Fibroblast of skin of right biceps (primary cell): ENCODE measurements around the gene PSME2.

ENCODE experiments used
- DNase-seq: peaks from one replicate; pipeline ENCODE4 v3.0.0-alpha.2; 2013

The PSME2 gene

GRCh38 chr14:24132976-24133375, 13.4 kb downstream of the PSME2 start:
- DNase-seq, result no peak

DNA sequence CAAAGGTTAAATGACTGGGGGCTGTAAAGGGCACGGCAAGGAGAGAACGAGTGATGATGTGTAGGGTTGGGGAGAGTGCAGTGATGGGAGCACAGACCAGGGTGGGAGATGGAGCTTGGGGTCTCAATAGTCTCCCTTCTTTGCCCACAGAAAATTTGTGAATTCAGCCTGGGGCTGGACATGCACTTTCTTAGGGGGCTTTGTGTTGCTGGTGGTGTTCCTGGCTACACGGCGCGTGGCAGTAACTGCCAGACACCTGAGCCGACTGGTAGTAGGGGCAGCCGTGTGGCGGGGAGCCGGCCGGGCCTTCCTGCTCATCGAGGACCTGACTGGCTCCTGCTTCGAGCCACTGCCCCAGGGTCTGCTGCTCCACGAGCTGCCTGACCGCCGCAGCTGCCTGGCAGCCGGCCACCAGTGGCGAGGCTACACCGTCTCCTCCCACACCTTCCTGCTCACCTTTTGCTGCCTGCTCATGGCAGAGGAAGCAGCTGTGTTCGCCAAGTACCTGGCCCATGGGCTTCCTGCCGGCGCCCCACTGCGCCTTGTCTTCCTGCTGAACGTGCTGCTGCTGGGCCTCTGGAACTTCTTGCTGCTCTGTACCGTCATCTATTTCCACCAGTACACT, 14.2 kb downstream of the PSME2 start:
- no peak for DNase-seq

- DNase-seq, result no peak
Observed at GRCh38 chr14:24131549-24131966, 14.9 kb downstream of the PSME2 start.

DNA sequence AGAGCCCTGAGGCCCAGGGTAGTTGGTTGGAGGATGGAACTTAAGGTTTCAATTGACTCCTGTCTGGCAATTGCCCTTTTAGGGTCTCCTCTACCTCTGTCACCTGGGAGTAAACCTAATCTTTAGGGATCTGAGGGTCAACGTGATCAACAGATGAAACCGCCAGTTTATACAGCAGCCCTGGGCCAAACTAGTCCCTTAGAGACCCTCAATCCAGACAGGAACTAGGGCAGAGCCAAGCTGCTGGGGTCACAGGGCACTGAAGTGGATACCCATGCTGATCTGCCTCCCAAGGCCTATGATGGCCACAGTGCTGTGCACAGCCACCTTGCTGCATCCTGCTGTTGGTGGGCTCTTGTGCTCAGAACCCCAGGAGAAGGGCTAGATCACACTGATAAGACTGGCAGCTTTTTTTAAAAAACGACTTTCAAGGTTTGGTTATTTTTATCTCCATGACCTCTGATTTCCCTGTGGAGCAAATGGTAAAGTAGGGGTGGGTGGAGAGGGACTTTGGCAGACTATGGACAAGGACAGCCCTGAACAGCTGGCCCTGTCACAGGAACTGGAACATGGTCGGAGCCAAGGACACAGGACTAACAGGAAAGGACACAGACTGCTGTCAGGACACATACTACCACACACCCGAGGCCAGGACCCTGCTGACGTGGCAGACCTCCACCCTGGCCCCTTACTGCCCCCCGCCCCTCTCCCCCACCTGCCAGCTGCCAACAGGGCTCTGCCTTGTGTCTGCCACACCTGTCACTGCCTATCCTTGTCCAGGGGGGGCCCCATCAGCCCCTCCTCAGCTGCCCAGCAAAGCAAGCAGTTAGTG, 15.5 kb downstream of the PSME2 start:
- no peak for DNase-seq

DNA sequence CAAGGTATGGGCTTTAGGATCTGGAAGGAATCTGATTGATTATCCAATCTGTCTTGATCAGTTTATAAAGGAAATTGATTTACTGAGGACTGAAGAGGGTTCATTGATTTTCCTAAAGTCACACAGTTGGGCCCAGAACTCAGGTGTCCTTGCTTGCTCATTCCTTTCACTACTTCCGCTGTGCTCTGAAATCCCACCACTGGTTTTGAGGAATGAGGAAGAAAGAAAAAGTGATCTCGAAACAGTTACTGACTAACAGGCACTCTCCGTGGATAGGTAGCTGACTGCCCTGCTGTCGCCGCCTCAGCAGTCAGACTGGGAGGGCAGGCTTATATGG, 16.1 kb downstream of the PSME2 start, which contains the start of gene FITM1:
TSS of gene FITM1 (plus strand) at position 280 of the 337 bp plus-strand sequence. CDS start 905 bp downstream, outside the sequence.
- DNase-seq, result no peak

- DNase-seq, result no peak
Observed at GRCh38 chr14:24129410-24129998, 16.9 kb downstream of the PSME2 start.

DNA sequence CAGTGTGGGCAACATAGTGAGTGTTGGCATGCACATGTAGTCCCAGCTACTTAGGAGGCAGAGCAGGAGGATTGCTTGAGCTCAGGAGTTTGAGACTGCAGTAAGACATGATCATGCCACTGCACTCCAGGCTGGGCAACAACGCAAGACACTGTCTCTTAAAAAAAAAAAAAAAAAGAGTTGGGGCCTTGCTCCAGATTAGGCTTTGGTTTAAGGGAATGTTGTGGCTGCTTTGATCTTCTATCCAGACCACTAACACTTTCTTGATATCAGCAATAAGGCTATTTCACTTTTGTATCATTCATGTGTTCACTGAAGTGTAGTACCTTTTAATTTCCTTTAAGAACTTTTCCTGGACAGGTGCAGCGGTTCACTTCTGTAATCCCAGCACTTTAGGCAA, 18.7 kb downstream of the PSME2 start:
- no peak for DNase-seq

DNA sequence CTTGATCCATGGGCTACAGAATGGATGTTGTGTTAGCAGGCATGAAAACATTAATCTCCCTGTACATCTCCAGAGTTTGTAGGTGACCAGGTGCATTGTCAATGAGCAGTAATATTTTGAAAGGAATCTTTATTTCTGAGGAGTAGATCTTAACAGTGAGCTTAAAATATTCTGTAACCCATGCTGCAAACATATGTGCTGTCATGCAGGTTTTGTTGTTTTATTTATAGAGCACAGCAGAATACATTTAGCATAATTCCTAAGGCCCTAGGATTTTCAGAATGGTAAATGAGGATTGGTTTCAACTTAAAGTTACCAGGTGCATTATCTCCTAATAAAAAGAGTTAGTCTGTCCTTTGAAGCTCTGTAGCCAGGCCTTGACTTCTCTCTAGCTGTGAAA, 19.5 kb downstream of the PSME2 start:
- no peak for DNase-seq

GRCh38 chr14:24123424-24124417, 22.7 kb downstream of the PSME2 start:
- no peak for DNase-seq

GRCh38 chr14:24122898-24123297, 23.5 kb downstream of the PSME2 start:
- no peak for DNase-seq

DNA sequence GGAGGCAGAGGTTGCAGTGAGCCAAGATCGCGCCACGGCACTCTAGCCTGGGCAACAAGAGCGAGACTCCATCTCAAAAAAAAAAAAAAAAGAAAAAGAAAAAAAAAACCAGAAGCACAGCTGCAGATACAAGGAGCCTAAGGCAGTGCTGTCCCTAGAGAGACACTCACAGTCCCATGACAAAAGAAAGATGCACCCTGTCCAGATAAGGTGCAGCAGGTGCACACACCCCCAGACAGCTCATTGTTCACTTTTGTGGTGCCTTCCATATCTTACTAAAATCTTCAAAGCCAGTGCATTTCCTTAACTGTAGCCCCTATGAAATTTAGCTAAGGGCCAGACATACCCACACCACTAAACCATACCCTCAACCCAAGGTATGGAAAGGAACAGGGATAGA, 24.0 kb downstream of the PSME2 start:
- DNase-seq, result no peak

DNA sequence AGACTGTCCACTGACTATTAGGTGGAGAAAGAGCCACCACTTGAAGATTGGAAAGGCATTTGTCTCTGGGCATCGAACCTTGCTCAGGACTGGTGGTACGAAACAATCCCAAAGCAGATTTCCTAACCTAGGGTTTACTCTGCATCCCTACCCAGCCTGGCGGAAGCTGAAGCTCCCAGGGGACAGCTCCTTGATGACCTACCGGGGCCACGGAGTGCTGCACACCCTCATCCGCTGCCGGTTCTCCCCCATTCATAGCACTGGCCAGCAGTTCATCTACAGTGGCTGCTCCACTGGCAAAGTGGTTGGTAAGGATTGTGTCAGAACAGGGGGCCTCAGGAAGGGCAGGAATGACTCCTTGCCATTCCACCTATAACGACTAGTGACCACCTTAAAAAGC, 25.2 kb downstream of the PSME2 start:
- no peak for DNase-seq

GRCh38 chr14:24119691-24120090, 26.7 kb downstream of the PSME2 start:
- DNase-seq, result no peak

DNA sequence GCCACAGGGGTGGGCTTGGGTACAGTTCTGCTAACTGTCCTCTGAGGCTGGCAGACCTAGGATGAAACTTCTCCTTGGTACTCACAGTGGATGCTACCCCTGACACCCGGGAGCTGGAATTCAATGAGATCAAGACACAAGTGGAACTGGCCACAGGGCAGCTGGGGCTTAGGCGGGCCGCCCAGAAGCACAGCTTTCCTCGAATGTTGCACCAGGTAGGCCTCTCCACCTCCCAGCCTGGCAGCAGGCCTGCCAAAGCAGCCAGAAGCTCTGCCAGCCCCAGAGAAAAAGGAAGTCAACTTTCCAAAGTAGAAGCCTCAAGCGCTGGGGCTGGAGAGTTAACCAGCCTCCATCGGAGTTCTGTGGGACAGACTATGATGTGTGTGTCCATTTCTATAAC, 29.2 kb downstream of the PSME2 start:
- DNase-seq, result no peak

DNA sequence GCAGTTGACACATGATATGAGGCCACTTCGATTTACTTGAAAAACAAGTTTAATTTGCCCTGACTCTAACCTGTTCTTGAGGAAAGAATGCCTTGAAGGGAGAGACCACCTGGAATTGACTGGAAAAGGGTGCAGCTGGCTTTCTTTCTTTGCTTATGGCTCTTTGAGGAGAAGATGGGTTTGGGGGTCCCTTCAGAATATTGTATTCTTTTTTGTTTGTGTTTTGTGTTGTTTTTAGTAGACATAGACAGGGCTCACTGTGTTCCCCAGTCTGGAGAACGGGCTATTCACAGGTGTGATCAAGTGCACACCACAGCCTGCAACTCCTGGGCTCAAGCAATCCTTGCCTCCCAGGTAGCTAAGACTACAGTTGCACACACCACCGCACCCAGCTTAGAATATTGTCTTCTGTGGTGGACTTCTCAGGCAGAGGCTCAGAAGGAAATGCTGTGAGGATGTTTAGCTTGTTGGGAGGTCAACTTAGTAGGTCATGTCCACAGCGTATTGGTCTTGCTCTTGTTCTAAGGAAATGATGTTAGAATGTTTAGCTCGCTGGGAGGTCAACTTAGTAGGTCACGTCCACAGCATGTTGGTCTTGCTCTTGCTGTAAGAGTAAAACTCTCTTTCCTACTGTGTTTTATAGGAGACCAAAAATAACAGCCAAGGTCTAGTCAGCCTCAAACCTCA, 30.1 kb downstream of the PSME2 start:
- DNase-seq, result no peak

DNA sequence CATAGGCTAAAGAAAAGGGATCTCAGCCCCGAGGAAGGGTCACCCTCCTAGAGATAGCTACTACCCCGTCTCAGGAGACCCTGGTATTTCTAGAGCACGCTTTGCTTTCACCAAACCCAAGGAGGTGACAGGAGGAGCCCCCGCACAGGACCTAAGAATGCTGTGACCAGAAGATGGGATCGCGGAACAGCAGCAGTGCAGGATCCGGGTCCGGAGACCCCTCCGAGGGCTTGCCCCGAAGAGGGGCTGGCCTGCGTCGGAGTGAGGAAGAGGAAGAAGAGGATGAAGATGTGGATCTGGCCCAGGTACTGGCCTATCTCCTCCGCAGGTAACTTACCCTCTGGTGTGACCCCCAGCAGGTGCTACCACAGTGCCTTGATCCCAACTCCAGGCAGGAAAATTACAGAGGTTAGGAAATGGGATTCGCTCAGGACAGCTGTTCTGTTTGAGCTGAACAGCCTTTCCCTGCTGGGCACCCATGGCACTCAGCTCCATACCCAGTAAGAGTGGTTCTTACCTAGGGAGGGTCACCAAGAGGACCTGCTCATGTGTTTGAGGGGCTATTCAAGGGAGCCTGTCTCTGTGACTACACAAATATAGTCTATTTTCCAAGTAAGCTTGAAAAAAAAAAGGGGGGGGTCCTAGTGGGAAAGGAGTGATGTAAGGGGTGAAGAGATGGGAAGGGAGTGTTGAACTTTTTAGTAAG, 30.8 kb downstream of the PSME2 start:
- no peak for DNase-seq

- DNase-seq, result peak; percentile 100
Observed at GRCh38 chr14:24114532-24115421, 31.6 kb downstream of the PSME2 start, which contains the start of the genes DCAF11 and NRL. TSS of gene DCAF11 (plus strand) at chr14:24114777. CDS start at chr14:24115595, 818 bp downstream. TSS of gene NRL (minus strand) at chr14:24114949. CDS start at chr14:24082848, 32,101 bp downstream.

DNA sequence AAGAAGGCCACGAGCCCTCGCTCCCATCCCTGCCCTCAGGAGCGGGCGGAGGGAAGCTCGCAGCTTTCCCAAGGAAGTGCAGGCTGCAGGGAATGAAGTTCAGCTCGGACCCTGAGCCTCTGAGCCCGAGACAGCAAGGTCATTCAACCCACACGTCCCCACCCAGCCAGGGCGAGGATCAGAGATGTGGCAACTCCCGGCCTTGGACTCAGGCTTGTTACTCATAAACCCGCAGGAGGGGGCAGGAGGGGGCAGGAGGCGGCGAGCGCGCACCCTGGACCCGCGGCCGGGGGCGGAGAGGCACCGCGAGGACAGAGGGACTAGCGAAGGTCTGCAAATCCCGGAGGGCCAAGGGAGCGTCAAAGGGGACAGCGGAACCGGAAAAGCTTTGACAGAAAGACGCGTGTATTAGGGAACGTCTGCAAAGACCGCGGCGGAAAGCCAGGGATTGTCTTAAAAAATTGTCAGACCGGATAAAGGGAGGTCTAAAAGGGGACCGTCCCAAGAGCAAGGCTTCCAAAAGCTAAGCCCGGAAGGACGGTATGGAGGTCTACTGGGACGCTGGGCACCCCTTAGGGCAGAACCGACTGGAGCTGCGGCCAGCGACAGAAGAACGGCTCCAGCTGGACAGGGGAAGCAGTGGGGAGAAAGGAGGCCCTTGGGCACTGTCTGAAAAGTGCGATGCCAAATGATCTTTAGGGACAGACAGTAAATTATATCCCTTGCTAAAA, 32.4 kb downstream of the PSME2 start:
- peak; percentile 92 for DNase-seq

DNA sequence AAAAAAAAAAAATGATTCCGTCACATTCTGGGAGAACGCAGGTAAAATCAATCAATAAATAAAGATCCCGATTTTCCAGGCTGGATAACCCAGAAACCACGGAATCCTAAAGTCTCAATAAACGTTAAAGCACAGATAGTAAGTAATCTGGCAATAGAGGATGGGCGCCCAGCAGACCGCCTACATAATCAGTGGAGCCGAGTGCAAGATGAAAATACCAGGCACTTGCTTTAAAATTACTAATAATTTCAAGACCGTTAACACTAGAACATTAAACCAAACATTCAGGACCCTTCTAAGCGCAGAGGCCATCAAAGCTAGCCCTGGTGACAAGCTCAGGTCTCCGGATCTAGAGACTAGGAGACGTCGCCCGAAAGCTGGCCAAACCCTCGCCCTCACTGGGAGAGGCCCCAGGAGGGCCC, 33.0 kb downstream of the PSME2 start:
- no peak for DNase-seq

GRCh38 chr14:24110523-24110922, 35.9 kb downstream of the PSME2 start:
- no peak for DNase-seq
